ENCODE results near the gene FLNC. TPM values are rescaled to one million over a fixed set of nuclear protein-coding genes. Genes with fewer than 3 reads are reported as not detected.

The FLNC gene
- total and polyA plus RNA-seq, 2 donors (not counting 3 experiments of a cell fraction or from before 2014, with no cell fraction given), result 19.5 to 81.9 TPM

DNA sequence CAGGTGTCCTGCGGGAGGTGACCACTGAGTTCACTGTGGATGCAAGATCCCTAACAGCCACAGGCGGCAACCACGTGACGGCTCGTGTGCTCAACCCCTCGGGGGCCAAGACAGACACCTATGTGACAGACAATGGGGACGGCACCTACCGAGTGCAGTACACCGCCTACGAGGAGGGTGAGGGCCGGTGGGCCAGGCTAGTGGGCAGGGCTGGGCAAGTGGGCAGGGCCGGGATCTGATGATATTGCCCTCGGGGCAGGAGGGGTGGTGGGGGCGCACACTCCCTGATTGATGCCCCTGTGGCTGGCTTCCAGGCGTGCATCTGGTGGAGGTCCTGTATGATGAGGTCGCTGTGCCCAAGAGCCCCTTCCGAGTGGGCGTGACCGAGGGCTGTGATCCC lies 15.8 kb downstream of the FLNC start:
- Histone ChIP-seq H3K27me3 (ENCODE audit: control insufficient read depth in 2 of 2, insufficient read depth in 2 of 2, low read length in 2 of 2) (no peaks in the 10 kb centered on the region), H3K9ac (replicated peaks; ENCODE audit: extremely low read depth, insufficient read depth, low read length) (no peak overlapping the region), H3K4me2 (ENCODE audit: insufficient read depth, low read length) (no peak overlapping the region), H3K27ac (ENCODE audit: insufficient read depth, low read depth, low read length) (no peak overlapping the region), H3K9me3 (replicated peaks; ENCODE audit: control insufficient read depth, insufficient read depth, low read length) (no peaks in the 10 kb centered on the region), H3K4me1 (ENCODE audit: control insufficient read depth, extremely low read depth, insufficient read depth, low read length) (no peaks in the 10 kb centered on the region), H3K79me2 (ENCODE audit: control insufficient read depth, insufficient read depth, low read length) (no peaks in the 10 kb centered on the region), H3K4me3 (replicated peaks in 1 of 3; ENCODE audit: insufficient read depth in 1 of 3, low read depth in 1 of 3, low read length in 3 of 3) (no peak overlapping the region), H3K36me3 (ENCODE audit: control insufficient read depth in 2 of 2, extremely low read depth in 1 of 2, insufficient read depth in 2 of 2, low read length in 2 of 2) (peaks cover 9 to 76% of the 10 kb centered on the region in 2 experiments), H2AFZ (ENCODE audit: low read depth, low read length) (no peak overlapping the region), H4K20me1 (replicated peaks; ENCODE audit: control insufficient read depth, extremely low read depth, insufficient read depth, low read length) (no peaks in the 10 kb centered on the region), H3K9me1 (replicated peaks; ENCODE audit: control insufficient read depth, extremely low read depth, insufficient read depth, low read length) (no peaks in the 10 kb centered on the region)
- no peak for DNase-seq (ENCODE audit: low read depth, low spot score)
- TF ChIP-seq, protein P1, sequence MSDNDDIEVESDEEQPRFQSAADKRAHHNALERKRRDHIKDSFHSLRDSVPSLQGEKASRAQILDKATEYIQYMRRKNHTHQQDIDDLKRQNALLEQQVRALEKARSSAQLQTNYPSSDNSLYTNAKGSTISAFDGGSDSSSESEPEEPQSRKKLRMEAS (IDR thresholded peaks at IDR 0.05; ENCODE audit: insufficient read depth, insufficient read length), result no peak
- no peak for TF ChIP-seq JUN (IDR thresholded peaks at IDR 0.05; ENCODE audit: borderline replicate concordance, insufficient read depth, insufficient read length, low read depth)
- no peak for TF ChIP-seq FOS (IDR thresholded peaks at IDR 0.05; ENCODE audit: borderline replicate concordance, insufficient read depth, low read length)
- no peak for TF ChIP-seq EZH2 (IDR thresholded peaks at IDR 0.05; ENCODE audit: borderline replicate concordance, low read depth, low read length, severe bottlenecking)
- TF ChIP-seq, protein P2, sequence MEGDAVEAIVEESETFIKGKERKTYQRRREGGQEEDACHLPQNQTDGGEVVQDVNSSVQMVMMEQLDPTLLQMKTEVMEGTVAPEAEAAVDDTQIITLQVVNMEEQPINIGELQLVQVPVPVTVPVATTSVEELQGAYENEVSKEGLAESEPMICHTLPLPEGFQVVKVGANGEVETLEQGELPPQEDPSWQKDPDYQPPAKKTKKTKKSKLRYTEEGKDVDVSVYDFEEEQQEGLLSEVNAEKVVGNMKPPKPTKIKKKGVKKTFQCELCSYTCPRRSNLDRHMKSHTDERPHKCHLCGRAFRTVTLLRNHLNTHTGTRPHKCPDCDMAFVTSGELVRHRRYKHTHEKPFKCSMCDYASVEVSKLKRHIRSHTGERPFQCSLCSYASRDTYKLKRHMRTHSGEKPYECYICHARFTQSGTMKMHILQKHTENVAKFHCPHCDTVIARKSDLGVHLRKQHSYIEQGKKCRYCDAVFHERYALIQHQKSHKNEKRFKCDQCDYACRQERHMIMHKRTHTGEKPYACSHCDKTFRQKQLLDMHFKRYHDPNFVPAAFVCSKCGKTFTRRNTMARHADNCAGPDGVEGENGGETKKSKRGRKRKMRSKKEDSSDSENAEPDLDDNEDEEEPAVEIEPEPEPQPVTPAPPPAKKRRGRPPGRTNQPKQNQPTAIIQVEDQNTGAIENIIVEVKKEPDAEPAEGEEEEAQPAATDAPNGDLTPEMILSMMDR (IDR thresholded peaks at IDR 0.05; ENCODE audit: extremely low read depth in 1 of 2, insufficient read depth in 1 of 2, low read depth in 1 of 2, low read length in 2 of 2), result no peak
- TF ChIP-seq POLR2A (IDR thresholded peaks at IDR 0.05; ENCODE audit: low read depth, low read length), result no peak
- TF ChIP-seq POLR2AphosphoS5 (IDR thresholded peaks at IDR 0.05; ENCODE audit: insufficient read depth, low read depth, low read length), result no peak
- no peak for TF ChIP-seq MYC (IDR thresholded peaks at IDR 0.05; ENCODE audit: low read depth, low read length)
- TF ChIP-seq GATA2 (IDR thresholded peaks at IDR 0.05; ENCODE audit: insufficient read depth, insufficient read length, low read depth, low read length), result no peak
- CTCF ChIA-PET, result no interaction called here
- no peak for FAIRE-seq
- BruUV-seq (replicated peaks), result no TSS peak
- POLR2A ChIA-PET, result no interaction called here
- dilution Hi-C loops (cut with MboI; ENCODE audit: extremely low pct_ligation_motif_present, low sequenced_read_pairs) (no loop called here), intact Hi-C loops (cut with micrococcal nuclease) (no loop called here)

Measured in endothelial cell of umbilical vein (primary cell).